Measurements from ENCODE around the gene DNAAF8.

The DNAAF8 gene

DNA sequence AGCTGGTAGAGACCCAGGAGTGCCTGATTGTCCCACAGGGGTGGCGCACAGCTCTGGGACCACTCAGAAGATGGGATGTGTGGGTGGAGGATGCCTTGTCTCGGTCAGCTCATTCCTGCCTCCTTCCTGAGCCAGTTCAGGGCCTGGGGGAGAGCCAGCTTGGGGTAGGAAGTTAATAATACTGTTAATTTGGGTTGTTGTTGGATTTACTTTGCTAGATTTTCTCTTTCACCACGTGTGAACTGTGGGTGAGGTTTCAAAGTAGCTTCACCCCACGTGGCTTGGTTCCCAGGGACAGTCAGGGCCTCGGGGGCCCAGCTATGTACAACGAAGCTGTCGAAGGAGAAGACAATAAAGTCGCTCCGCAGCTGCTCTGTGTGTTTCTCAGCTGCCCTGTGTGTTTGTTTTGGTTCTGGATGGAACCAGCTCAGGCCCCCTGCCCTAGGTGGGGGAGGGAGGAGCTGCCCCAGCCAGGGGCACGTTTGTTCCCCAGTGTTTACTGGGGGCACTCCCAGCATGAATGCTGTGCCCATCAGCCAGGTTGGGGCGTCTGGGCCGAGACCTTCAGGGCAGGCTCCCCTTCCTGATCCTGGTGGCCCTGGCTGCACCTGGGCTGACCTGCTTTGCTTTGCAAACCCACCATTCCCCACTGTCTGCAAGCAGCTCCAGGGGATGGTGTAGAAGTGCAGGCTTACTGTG lies 38.7 kb upstream of the DNAAF8 start:
- DNase-seq, result no peak

GRCh38 chr16:4696172-4696904 lies 38.0 kb upstream of the DNAAF8 start:
- no peak for DNase-seq

GRCh38 chr16:4696905-4697847 lies 37.2 kb upstream of the DNAAF8 start:
- DNase-seq, result no peak

DNA sequence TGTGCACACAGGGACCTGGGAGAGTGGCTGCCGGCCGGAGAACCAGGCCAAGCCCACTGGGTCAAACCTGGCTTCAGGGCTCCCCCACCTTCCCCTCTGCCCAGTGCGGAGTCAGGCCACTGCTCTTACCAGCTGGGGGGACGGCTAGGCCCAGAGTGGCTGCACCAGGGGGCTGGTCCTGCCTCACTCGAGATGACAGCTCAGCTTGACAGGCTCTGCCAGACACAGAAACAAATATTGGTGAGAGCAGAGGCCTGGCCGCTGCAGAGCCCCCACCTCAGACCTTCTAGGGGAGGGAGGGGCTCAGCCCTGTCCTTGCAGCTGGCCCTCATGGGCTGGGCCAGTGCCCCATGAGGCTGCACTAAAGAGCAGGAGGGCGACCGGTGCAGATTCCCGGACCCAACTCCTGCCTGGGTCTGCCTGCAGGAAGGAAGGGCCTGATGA lies 36.5 kb upstream of the DNAAF8 start:
- no peak for DNase-seq

DNA sequence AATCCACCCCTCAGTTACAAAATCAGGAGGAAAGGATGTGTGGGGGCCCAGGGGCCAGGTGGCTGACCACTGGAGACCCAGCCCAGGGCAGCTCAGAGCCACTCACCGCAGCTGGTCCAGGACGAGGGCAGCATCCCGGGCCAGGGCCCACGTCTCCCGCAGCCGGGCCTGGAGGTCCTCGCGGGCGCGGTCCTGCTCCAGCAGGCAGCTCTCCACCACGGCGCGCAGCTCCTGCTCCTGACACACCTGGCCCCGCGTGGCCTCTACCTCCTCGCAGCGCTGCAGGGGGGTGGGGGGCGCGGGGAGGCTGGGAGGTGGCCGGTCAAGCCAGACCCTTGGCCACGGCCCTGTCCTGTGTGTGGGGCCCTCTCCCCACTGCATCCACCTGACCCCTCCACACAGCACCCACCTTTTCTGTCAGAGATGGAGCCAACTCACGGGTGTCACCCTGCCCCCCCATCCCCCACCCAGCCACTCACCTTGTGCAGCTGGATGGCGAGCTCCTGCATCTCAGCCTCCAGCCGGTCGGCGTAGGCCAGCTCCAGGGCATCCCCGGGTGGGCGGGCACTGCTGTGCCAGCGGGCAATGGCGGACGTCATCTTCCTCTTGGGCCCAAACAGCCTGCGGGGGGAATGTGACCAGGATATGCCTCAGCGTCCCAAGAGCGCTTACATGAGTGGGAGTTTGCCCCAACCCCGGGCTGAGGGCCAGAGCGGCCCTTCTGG lies 35.9 kb upstream of the DNAAF8 start:
- DNase-seq, result no peak

DNA sequence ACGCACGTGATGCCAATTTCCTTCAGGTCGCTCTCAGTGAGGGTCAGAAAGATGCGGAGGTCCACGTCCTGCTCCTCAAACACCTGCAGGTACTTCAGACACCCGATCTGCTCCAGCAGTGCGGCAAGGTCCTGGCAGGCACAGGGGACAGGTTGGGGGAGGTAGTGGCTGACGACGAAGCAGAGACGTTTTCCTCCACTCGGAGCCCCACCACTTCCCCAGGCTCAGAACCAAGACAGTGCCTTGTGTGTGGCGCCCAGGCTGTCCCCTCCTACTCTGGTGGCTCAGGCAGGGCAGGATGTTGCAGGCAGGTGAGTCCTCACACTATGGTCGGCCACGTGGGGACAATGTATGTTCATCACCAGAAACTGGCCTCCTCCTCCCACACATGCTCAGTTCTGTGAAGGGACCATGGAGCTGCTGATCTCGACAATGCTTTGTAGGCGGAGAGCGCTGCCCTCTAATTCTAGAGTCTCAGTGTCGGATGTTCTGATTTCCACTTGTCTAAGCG lies 35.2 kb upstream of the DNAAF8 start:
- DNase-seq, result no peak

GRCh38 chr16:4700380-4700996 lies 33.8 kb upstream of the DNAAF8 start:
- DNase-seq, result no peak

DNA sequence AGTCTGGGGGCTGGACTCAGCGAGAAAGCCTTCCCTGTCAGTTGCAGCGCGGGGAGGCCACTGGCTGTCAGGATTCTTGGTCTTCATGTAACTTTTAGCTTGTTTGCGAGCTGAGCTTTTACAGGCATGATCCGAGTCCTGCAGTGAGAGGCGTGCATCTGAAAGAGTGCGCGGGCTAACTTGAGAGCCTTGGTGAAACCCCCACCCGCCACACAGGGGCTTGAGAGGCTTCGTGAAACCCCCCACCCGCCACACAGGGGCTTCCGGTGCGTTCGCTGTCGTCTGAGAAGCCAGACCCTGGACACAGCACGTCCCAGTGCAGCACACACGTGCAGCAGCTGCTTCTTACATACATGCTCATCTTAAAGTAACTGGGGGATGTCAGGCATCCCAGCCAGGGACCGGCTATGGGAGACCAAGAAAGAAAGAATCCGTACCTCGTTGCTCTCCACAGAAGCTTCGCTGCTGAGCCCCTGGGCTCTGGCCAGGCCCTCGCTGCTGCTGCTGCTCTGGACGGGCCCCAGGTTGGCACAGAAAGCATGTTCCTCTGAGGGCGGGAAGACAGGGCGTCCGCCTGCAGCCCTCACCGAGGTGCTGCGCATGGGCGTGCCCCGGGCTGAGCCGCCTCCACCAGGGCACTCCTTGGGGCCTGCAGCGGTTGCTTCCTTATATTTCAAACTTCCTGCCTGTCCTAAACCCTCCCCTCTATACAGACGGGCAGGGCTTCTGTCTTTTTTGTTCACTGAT lies 33.2 kb upstream of the DNAAF8 start:
- DNase-seq, result no peak

DNA sequence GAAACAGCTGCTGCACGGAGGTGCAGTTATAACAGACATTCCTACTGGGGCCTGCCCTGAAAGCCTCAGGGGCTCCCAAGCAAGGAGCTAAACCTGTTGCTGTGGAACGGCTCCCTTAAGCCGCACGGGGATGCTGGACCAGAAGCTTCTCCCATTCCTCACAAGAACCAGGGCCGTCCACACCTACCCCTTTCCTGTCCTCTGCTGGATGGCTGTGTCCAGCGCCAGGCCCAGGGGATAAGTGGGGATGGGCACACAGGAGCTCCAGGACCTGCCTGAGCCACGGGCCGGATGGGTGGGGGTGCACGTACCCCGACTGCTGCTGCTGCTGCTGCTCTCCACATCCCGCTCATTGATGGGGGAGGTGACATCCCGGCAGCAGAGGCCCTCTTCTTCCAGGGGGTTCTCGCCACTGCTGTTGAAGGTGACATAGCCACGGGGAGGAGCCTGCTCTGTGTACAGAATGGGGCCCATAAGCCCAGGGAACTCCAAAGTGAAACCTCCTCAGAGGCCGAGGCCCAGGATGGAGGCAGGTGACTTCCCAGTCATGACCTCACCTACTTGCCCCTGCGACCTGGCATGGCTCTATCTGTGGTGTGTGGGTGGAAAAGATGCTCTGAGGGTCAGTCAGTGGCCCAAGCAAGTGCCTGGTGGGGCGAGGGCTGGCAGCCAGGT lies 32.4 kb upstream of the DNAAF8 start:
- DNase-seq, result no peak

DNA sequence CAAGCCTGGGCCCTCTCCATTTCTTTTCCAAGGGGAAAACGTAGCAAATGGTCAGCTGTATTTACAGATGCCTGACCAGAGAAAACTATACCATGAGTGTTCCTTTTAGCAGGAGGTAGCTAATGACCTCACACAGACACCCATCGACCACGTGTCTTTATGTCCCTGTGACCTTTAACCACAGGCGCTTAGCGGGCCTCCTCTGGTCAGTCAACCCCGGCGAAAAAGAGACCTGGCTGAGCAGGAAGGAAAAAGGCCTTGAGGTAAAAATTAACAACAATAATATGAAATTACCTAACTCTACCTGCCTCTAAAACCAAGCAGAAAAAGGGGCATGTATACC lies 31.9 kb upstream of the DNAAF8 start:
- DNase-seq, result no peak

DNA sequence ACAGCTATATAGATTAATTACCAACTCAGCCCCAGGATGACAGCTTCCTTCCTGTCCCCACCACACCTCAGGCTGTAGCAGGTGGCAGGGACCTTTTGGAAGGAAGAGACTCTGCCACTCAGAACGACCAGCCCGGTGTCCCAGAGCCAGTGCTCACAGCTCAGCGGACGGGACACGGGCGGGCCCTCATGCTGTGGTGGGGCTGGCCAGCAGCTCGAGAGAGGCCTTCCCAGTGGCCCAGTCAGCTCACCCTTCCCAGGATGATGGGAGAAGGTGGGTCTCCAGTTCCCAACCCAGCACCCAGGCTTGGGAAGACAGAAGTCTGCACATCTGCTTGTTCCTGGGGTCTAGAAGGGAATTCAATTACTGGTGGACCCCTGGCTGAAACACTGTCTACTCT lies 30.4 kb upstream of the DNAAF8 start:
- DNase-seq, result no peak

- no peak for DNase-seq
Observed at GRCh38 chr16:4704491-4704890, 29.8 kb upstream of the DNAAF8 start.

GRCh38 chr16:4704913-4705312 lies 29.4 kb upstream of the DNAAF8 start:
- DNase-seq, result no peak

GRCh38 chr16:4706871-4707270 lies 27.5 kb upstream of the DNAAF8 start:
- no peak for DNase-seq

DNA sequence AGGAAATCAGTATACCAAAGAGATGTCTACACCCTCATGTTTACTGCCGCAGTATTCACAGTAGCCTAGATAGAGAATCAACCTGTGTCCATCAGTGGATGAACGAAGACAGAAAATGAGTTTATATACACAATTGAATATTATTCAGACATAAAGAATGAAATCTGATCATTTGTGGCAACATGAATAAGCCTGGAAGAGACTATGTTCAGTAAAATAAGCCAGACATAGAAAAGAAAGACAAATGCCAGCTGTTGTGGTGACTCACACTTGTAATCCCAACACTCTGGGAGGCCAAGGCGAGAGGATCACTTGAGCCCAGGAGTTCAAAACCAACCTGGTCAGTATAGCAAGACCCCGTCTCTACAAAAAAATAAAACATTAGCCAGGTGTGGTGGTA lies 24.9 kb upstream of the DNAAF8 start:
- DNase-seq, result no peak

GRCh38 chr16:4713663-4714501 lies 20.5 kb upstream of the DNAAF8 start:
- DNase-seq, result no peak

DNA sequence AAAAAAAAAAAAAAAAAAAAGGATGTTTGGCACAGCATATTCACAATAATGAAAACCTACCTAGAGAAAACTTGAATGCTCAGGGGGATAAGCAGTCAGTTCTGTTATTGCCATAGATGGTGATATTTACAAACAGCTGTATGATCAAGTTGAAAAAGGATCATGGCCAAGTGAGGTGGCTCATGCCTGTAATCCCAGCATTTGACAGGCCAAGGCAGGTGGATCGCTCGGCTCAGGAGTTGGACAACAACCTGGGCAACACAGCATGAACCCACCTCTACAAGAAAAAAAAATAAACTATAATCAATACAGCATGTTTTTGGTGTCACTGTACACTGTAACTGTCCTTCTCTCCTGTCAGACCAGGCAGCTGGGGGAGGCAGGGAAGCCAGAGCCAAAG lies 19.3 kb upstream of the DNAAF8 start:
- DNase-seq, result no peak

DNA sequence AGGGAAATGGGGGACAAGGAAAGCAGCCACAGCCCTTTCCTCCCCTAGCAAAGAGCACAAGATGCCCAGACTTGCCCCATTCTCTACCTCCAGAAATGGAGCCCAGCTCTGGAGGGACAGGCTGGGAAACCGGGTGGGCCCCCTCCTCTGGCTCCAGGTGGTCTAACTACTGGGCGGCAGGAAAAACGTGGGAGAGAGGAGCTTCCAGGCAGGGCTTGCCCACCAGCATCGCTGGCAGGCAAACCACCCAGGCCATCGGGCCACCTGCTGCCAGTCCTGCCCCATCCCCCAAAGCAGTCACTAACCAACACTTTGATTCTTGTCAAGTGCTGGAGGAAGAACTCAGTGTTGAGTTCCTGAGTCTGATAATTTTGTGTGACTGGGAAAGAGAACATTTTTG lies 15.9 kb upstream of the DNAAF8 start:
- DNase-seq, result no peak

GRCh38 chr16:4723071-4723767 lies 11.1 kb upstream of the DNAAF8 start:
- DNase-seq, result no peak
